Calu3 (cell line): ENCODE measurements around the gene CYP11A1. TPM values are rescaled to one million over a fixed set of nuclear protein-coding genes. Genes with fewer than 3 reads are reported as not detected.
A peak's percentile ranks its signal among the peaks of the same experiment; 100 is the strongest.

Experiments
- BruUV-seq: library from RNA; stranded (reverse); fragments of 400-500 nt; replicated peaks from 2 replicates; lab custom pipeline; 2021; lab: Mats Ljungman, UMichigan
- CTCF ChIA-PET: fragments of 300-600 bp; sonication (Branson Sonifier 250); formaldehyde crosslinking; loops from one replicate; lab custom pipeline; 2022; ENCODE audit warnings: antibody characterized with exemption; lab: Charles Lee
- DNase-seq: peaks from one replicate; pipeline ENCODE4 v3.0.0; 2022
- H3K27ac Mint-ChIP-seq: one replicate; pipeline ENCODE4 v1.8.0; 2022; ENCODE audit warnings: mixed read lengths; ENCODE audit not compliant: unreplicated experiment
- H3K27me3 Mint-ChIP-seq: one replicate; pipeline ENCODE4 v1.8.0; 2022; ENCODE audit warnings: mixed read lengths; ENCODE audit not compliant: unreplicated experiment
- H3K36me3 Mint-ChIP-seq: one replicate; pipeline ENCODE4 v1.8.0; 2022; ENCODE audit warnings: mild to moderate bottlenecking, moderate library complexity, mixed read lengths; ENCODE audit not compliant: insufficient read depth, unreplicated experiment
- H3K4me1 Mint-ChIP-seq: one replicate; pipeline ENCODE4 v1.8.0; 2022; ENCODE audit warnings: mild to moderate bottlenecking, low read depth, mixed read lengths; ENCODE audit not compliant: unreplicated experiment
- H3K4me3 Mint-ChIP-seq: one replicate; pipeline ENCODE4 v1.8.0; 2022; ENCODE audit warnings: mild to moderate bottlenecking, low read depth, moderate library complexity, mixed read lengths; ENCODE audit not compliant: unreplicated experiment
- H3K9me3 Mint-ChIP-seq: one replicate; pipeline ENCODE4 v1.8.0; 2022; ENCODE audit warnings: low read depth, mixed read lengths; ENCODE audit not compliant: unreplicated experiment
- CTCF ChIP-seq: fragments of 200-600 bp; IDR thresholded peaks from one replicate; pipeline ENCODE4 v1.8.0; 2022; ENCODE audit warnings: antibody characterized with exemption; ENCODE audit not compliant: unreplicated experiment
- intact Hi-C: fragments of 100-400 bp; cut with micrococcal nuclease; formaldehyde crosslinking; loops from one replicate; pipeline ENCODE4 v1.10.0; 2022; ENCODE audit not compliant: unreplicated experiment
- total RNA-seq: library from RNA; stranded (reverse); gene quantifications from 2 replicates; pipeline ENCODE4 v1.2.3, GENCODE V29; 2022

The CYP11A1 gene
- total RNA-seq, 1 experiment from 2014 or later: not detected

GRCh38 chr15:74381190-74381453, 13.7 kb upstream of the CYP11A1 start:
- no peak for DNase-seq
- Mint-ChIP-seq H3K4me1 (peaks cover 79% of the 10 kb centered on the region), H3K9me3 (no peaks in the 10 kb centered on the region), H3K27me3 (no peaks in the 10 kb centered on the region), H3K4me3 (no peak overlapping the region), H3K27ac (no peak overlapping the region), H3K36me3 (peaks cover 25% of the 10 kb centered on the region)
- TF ChIP-seq CTCF: no peak
- CTCF ChIA-PET: interaction anchor here (1.9 kb wide), 1 partner anchor 59 kb away, joined by 23 read pairs; no protein-coding TSS in a partner anchor
- BruUV-seq: no TSS peak
- intact Hi-C loops: no loop called here

DNA sequence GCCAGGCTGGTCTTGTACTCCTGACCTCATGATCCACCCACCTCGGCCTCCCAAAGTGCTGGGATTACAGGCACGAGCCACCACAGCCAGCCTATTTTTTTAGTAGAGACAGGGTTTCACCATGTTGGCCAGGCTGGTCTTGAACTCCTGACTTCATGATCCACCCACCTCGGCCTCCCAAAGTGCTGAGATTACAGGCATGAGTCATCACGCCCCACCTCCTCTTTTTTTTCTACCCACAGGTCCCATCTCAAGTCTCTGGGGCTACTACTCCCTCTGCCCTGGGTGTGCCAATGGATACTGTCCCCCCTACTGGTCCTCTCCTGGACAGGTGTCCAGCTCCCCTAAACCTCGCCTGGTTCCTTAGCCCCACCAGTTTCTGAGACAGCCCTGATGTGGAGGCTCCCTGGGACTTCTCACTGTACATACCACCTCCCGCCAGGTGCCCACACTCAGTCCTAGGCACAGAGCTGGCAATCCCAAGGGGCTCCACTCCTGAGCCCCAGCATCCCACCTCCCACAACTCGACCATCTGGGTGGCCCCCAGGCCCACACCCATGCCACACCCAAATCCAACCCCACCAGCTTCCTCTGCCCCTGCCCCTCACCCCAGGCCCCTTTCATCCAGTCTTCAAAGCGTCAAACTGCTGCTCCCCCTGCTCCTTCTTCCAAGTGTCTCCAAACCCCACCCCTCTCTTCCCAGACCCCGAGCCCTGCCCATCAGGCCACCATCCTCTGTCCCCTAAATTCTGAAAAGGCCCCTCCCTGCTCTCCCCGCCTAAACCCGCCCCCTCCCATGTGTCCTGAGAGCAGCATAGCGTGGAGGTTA, 13.1 kb upstream of the CYP11A1 start:
- CTCF ChIA-PET: no interaction called here
- BruUV-seq: no TSS peak
- no peaks in the 10 kb centered on the region for H3K9me3 Mint-ChIP-seq
- no peak for TF ChIP-seq CTCF
- H3K27me3 Mint-ChIP-seq: no peaks in the 10 kb centered on the region
- H3K4me1 Mint-ChIP-seq: peaks cover 73% of the 10 kb centered on the region
- H3K27ac Mint-ChIP-seq: peak overlapping the region; percentile 43
- no peak for DNase-seq
- H3K36me3 Mint-ChIP-seq: peaks cover 25% of the 10 kb centered on the region
- intact Hi-C loops: no loop called here
- no peak overlapping the region for H3K4me3 Mint-ChIP-seq

DNA sequence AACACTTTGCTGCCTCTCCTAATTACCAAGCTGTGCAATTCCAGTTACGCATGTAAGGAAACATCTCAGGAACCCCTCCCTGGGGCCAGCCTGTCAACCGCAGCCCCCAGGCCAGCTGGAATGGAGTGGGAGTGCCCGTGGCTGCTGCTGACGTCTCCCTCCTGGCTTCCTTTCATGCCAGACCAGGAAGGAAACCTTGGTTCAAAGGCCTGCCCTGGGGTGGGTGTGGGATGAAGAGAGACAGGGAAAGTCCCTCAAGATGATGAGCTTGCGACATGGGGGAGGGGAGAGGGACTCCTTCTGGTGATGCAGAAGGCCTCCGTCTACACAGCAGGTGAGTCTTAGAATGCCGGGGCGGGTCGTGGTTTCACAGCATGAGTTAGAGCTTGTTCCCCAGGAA, 11.4 kb upstream of the CYP11A1 start:
- BruUV-seq: no TSS peak
- intact Hi-C loops: loop anchor here (10.0 kb wide), 1 partner anchor 166 kb away; the partner anchor contains the start of gene ARID3B
- Mint-ChIP-seq H3K27me3 (no peaks in the 10 kb centered on the region), H3K4me1 (peaks cover 56% of the 10 kb centered on the region), H3K9me3 (no peaks in the 10 kb centered on the region), H3K36me3 (peaks cover 30% of the 10 kb centered on the region), H3K27ac (peak overlapping the region; percentile 2), H3K4me3 (no peak overlapping the region)
- DNase-seq: peak; percentile 75
- CTCF ChIA-PET: interaction anchor here (0.6 to 1.1 kb wide), 5 partner anchors 28 to 253 kb away, joined by 3 to 5 read pairs (median 3); partner anchors contain the start of gene UBL7
- TF ChIP-seq CTCF: no peak

DNA sequence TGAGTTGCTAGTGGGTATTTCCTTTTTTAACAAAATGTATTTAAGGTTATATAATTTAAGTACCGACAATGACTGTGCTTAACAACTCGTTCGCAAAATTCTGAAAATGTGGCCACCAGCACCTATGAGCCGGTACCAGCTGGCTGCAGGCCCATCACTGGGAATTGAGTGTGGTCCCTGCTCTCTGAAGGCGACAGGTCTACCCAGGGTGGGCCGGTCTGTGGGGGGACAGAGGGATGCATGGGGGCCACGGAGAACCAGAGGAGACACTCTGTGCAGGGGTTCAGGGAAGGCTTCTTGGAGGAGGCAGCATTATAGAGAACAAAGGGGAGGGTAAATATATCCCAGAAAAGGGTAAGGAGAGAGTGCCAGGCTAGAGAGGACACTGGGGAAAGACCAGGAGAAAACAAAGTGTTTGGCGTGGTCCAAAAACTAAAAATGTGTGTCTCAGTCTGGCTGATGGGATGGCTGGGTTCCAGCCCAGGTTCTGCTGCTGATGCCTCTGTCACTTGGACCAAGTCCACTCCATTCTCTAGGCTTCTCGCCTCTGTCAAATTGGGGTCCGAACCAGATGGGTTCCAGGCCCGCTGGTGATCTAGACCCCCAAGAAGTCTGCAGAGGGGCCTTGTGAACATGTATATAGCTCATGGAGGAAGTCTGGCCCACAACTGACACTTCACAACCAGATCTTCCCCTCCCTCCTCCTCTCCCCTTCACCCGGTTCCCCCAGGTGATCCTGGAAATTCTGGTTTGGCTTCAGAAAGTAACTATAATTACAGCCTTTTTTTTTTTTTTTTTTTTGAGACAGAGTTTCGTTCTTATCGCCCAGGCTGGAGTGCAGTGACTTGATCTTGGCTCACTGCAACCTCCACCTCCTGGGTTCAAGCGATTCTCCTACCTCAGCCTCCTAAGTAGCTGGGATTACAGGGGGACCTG, 10.7 kb upstream of the CYP11A1 start:
- BruUV-seq: no TSS peak
- intact Hi-C loops: loop anchor here (10.0 kb wide), 1 partner anchor 167 kb away; the partner anchor contains the start of gene ARID3B
- no peak for DNase-seq
- H3K9me3 Mint-ChIP-seq: no peaks in the 10 kb centered on the region
- peaks cover 49% of the 10 kb centered on the region for H3K4me1 Mint-ChIP-seq
- peaks cover 29% of the 10 kb centered on the region for H3K36me3 Mint-ChIP-seq
- TF ChIP-seq CTCF: no peak
- CTCF ChIA-PET: interaction anchor here (0.6 to 1.1 kb wide), 6 partner anchors 11 to 1146 kb away, joined by 3 to 6 read pairs (median 4); partner anchors contain the start of gene UBL7
- peak overlapping the region; percentile 2 for H3K27ac Mint-ChIP-seq
- H3K4me3 Mint-ChIP-seq: no peak overlapping the region
- peaks cover 5% of the 10 kb centered on the region for H3K27me3 Mint-ChIP-seq
